ENCODE measurements around the gene MYOC.
"Not testable (repeated sequence)": the region's sequence is repeated elsewhere in the genome, so short reads cannot be mapped to it uniquely, and the experiment has no call there.

The MYOC gene

GRCh38 chr1:171646249-171646560 is 6.3 kb downstream of the MYOC start:
- no peak for DNase-seq

GRCh38 chr1:171645553-171646248 is 6.8 kb downstream of the MYOC start:
- DNase-seq: peak in 1 of 2 donors; percentile 31

DNA sequence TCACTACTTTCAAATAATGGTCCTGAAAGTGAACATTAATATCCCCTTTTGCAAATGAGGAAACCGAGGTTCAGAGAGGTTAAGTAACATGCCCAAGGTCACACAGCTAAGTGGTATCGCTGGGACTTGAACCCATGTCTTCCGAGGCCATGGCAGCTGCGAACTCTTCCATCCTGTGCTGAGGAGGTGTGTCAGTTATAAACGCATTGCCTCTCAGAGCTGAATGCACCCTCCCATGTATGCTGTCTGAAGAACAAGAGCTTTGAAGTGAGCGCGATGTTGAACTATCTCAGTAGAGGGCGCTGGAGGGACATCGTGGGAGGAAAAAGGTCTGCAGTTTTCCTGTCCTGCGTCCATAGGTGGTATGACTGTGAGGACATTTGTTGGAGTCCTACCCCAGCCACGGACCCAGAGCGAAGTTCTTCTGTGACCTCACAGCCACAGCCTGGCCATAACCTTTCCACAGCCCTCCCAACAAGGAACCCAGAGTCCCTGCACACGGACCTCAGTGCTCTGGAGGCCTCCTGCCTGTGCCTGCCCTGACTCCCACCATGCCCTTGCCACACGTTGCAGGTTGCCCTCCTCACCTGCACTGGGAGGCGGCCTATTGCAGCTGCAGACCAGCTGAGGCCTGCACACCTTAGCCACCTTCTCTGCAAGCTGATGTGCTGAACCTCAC is 7.5 kb downstream of the MYOC start:
- DNase-seq: peak; percentile 7 to 56

- no peak for DNase-seq
Observed at GRCh38 chr1:171643156-171643555, 9.3 kb downstream of the MYOC start.

DNA sequence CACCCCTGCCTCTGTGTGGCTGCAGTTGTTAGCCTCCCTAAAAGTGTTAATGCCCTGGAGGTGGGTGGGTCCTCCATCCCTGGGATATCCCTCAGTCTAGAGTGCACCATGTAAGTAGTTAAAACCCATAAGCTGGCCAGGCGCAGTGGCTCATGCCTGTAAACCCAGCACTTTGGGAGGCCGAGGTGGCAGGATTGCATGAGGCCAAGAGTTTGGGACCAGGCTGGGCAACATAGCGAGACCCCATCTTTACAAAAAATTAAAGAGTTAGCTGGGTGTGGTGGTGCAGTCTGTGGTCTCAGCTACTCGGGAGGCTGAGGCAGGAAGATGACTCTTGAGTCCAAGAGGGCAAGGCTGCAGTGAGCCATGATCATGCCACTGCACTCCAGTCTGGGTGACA is 10.3 kb downstream of the MYOC start:
- no peak for DNase-seq

DNA sequence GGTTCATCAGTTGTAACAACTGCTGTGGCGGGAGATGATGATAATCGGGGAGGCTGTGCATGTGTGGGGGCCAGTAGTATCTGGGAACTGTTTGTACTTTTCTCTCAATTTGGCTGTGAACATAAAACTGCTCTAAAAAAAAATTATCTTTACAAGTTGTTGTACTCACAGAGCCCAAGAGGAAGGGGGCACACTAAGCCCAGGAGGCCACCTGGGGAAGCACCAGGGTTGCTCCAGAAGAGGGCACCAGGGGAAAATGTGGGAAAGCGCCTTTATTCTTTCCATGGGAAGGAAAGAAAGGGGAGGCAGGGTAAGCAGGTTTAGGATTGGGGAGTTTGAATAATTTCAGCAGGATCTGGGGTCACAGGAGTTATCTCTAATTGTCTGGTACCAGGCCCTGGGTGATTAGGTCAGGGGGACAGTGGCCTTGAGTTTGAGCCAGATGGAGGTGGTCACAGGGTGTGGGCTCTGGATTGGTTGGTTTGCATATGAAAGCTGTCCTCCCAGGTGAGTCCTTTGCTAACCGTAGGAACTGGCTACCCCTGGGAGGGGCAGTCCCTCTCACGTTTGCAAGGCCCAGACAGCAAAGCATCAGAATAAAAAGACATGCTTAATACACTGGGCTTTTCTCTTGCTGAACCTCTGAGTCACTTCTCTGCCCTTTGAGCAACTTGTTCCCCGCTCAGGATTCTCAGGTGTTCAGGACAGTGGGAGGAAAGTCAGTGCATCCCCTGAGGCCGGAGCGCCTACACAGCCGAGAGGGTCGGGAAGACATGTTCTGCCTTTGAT is 11.2 kb downstream of the MYOC start:
- DNase-seq: no peak

GRCh38 chr1:171640225-171640624 is 12.3 kb downstream of the MYOC start:
- DNase-seq: no peak

GRCh38 chr1:171637928-171638576 is 14.4 kb downstream of the MYOC start:
- no peak for DNase-seq

GRCh38 chr1:171636141-171636540 is 16.3 kb downstream of the MYOC start:
- DNase-seq: no peak

DNA sequence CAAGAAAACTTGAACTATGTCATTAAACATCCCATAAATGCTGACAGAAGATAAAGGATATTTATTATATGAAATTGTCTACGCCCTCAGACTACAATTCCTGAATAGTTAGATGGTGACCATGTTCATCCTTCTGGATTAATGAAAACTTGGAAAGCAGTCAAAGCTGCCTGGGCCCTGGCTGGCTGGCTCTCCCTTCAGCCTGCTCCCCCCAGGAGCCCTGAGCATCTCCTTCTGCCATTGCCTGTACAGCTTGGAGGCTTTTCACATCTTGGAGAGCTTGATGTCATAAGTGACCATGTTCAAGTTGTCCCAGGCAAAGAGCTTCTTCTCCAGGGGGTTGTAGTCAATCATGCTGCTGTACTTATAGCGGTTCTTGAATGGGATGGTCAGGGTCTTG is 16.8 kb downstream of the MYOC start:
- DNase-seq: no peak

DNA sequence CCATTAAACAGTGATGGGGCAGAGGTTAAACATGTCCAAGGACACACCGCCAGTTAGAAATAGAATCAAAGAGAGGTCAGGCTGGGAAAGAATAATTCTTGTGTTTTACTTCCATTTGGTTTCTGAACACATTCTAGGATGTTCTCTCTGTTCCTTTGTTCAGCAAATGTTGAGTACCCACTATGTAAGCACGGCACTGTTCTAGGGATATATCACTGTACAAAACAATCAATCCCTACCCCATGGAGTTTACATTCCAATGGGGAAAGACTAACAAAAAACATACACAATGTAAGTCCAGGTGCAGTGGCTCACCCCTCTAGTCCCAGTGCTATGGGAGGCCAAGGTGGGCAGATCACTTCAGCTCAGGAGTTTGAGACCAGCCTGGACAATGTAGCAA is 24.3 kb downstream of the MYOC start:
- DNase-seq: no peak

- DNase-seq: no peak
Observed at GRCh38 chr1:171627020-171627419, 25.5 kb downstream of the MYOC start.

GRCh38 chr1:171625225-171625624 is 27.3 kb downstream of the MYOC start:
- DNase-seq: no peak

- DNase-seq: no peak
Observed at GRCh38 chr1:171623651-171624331, 28.7 kb downstream of the MYOC start.

- no peak for DNase-seq
Observed at GRCh38 chr1:171622152-171622462, 30.4 kb downstream of the MYOC start, which contains the start of gene MYOCOS. Gene MYOCOS, plus strand, starts transcription at chr1:171622243. Its CDS starts 1,641 bp downstream, at chr1:171623884.

DNA sequence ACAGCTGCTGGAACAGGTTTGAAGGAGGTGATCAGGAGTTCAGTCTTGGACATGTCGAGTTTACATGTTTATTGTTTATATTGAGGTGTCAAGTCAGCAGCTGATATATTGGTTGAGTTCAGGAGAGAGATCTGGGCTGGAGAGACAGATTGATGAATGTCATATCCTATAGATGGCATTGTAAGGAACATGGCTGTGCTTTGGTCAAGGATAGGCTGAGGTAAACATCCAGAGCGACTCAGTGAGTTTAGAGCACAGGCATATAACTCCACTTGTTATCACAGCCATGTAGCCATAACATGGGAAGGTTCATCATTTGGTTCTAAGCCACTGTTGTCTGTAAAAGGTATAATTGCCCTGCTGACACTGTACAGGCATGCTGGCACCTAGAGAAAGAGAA is 35.9 kb downstream of the MYOC start:
- no peak for DNase-seq

- DNase-seq: not testable (repeated sequence)
Observed at GRCh38 chr1:171615122-171615906, 37.2 kb downstream of the MYOC start.

- DNase-seq: no peak
Observed at GRCh38 chr1:171613282-171613681, 39.2 kb downstream of the MYOC start.

DNA sequence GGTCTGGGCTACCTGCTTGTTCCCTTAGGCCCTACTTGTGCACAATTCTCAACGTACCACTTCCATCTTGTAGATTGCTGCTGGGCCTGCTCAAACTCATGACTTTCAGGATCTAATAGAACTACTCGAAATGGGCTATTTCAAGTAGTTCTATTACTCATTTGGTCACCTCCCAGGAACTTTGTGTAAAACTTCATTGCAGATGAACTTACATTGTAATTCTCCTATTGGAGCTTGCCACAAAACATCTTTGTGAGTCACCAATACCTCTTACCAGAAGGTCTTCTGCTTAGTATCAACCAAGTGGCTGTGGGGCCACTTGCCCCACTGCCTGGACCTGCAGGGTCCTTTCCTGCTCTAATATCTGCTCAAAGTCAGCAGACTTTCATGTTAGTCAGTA is 41.2 kb downstream of the MYOC start:
- DNase-seq: no peak

DNA sequence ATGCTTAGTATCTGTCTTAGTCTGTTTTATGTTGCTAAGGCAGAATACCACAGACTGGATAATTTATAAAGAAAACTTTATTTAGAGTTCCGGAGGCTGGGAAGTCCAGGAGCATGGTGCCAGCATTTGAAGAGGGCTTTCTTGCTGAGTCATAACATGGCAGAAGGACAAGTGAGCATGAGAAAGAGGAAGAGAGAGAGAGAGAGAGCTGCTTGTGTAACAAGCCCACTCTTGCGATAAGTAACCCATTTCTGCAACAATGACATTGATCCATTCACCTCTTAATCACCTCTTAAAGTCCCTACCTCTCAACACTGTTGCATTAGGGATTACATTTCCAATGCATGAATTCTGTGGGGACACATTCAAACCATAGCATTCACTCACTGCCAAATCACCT is 42.1 kb downstream of the MYOC start:
- DNase-seq: no peak

GRCh38 chr1:171606402-171606941 is 46.0 kb downstream of the MYOC start:
- no peak for DNase-seq

- DNase-seq: not testable (repeated sequence)
Observed at GRCh38 chr1:171603042-171603441, 49.4 kb downstream of the MYOC start.
